ENCODE measurements around the gene ANKUB1.

GRCh38 chr3:149738876-149739275 is 53.5 kb downstream of the ANKUB1 start:
- TF ChIP-seq CTCF (IDR thresholded peaks at IDR 0.05; ENCODE audit: poor library complexity, severe bottlenecking) (no peak), EP300 (conservative IDR thresholded peaks at IDR 0.05; ENCODE audit: poor library complexity, severe bottlenecking) (no peak), REST (IDR thresholded peaks at IDR 0.05; ENCODE audit: borderline replicate concordance) (no peak), TAF1 (IDR thresholded peaks at IDR 0.05; ENCODE audit: low read depth) (no peak), EZH2 (IDR thresholded peaks at IDR 0.05; ENCODE audit: borderline replicate concordance, insufficient read depth, low read length, poor library complexity, severe bottlenecking) (no peak), SMC3 (conservative IDR thresholded peaks at IDR 0.05; ENCODE audit: poor library complexity) (no peak)
